ENCODE data around the gene ANKDD1A. TPM values are rescaled to one million over a fixed set of nuclear protein-coding genes. Genes with fewer than 3 reads are reported as not detected.

The ANKDD1A gene
- polyA plus RNA-seq, 2 donors, result 1.4 to 1.9 TPM

- no peaks in the 10 kb centered on the region for H3K9me3 ChIP-seq (ENCODE audit: control insufficient read depth in 2 of 2, insufficient read depth in 1 of 2, low read depth in 1 of 2, low read length in 1 of 2)
- no peak overlapping the region for H3K4me3 ChIP-seq (ENCODE audit: low read depth in 1 of 2, low read length in 2 of 2)
- no peaks in the 10 kb centered on the region for H3K36me3 ChIP-seq (ENCODE audit: control insufficient read depth in 2 of 2, insufficient read depth in 2 of 2, low read length in 1 of 2)
- no peak overlapping the region for H3K27ac ChIP-seq (ENCODE audit: low read depth in 2 of 2, low read length in 1 of 2)
- no peaks in the 10 kb centered on the region for H3K4me1 ChIP-seq (ENCODE audit: control insufficient read depth in 2 of 2, insufficient read depth in 2 of 2, low read length in 1 of 2)
- 92 to 96% methylated on average over 9 of the region's 9 CpGs for WGBS, 2 donors
- H3K27me3 ChIP-seq (ENCODE audit: control insufficient read depth in 1 of 2, insufficient read depth in 2 of 2, low read length in 2 of 2), result no peaks in the 10 kb centered on the region
Observed at GRCh38 chr15:64917211-64917610, 5.5 kb downstream of the ANKDD1A start.

GRCh38 chr15:64919721-64920120 is 8.0 kb downstream of the ANKDD1A start:
- Histone ChIP-seq H3K9me3 (ENCODE audit: control insufficient read depth in 2 of 2, insufficient read depth in 1 of 2, low read depth in 1 of 2, low read length in 1 of 2) (no peaks in the 10 kb centered on the region), H3K27ac (ENCODE audit: low read depth in 2 of 2, low read length in 1 of 2) (no peak overlapping the region), H3K27me3 (ENCODE audit: control insufficient read depth in 1 of 2, insufficient read depth in 2 of 2, low read length in 2 of 2) (no peaks in the 10 kb centered on the region), H3K4me1 (ENCODE audit: control insufficient read depth in 2 of 2, insufficient read depth in 2 of 2, low read length in 1 of 2) (no peaks in the 10 kb centered on the region), H3K36me3 (ENCODE audit: control insufficient read depth in 2 of 2, insufficient read depth in 2 of 2, low read length in 1 of 2) (no peaks in the 10 kb centered on the region), H3K4me3 (ENCODE audit: low read depth in 1 of 2, low read length in 2 of 2) (no peak overlapping the region)
- whole genome bisulfite sequencing, 2 donors, result 92 to 94% methylated on average over 4 of the region's 4 CpGs

- WGBS, 2 donors, result 37 to 61% methylated on average over 6 of the region's 6 CpGs
- H3K4me1 ChIP-seq (ENCODE audit: control insufficient read depth in 2 of 2, insufficient read depth in 2 of 2, low read length in 1 of 2), result no peaks in the 10 kb centered on the region
- no peaks in the 10 kb centered on the region for H3K36me3 ChIP-seq (ENCODE audit: control insufficient read depth in 2 of 2, insufficient read depth in 2 of 2, low read length in 1 of 2)
- no peaks in the 10 kb centered on the region for H3K27me3 ChIP-seq (ENCODE audit: control insufficient read depth in 1 of 2, insufficient read depth in 2 of 2, low read length in 2 of 2)
- no peaks in the 10 kb centered on the region for H3K9me3 ChIP-seq (ENCODE audit: control insufficient read depth in 2 of 2, insufficient read depth in 1 of 2, low read depth in 1 of 2, low read length in 1 of 2)
- no peak overlapping the region for H3K4me3 ChIP-seq (ENCODE audit: low read depth in 1 of 2, low read length in 2 of 2)
- H3K27ac ChIP-seq (ENCODE audit: low read depth in 2 of 2, low read length in 1 of 2), result no peak overlapping the region
Observed at GRCh38 chr15:64921711-64922110, 10.0 kb downstream of the ANKDD1A start.

GRCh38 chr15:64923546-64923945 is 11.8 kb downstream of the ANKDD1A start:
- Histone ChIP-seq H3K9me3 (ENCODE audit: control insufficient read depth in 2 of 2, insufficient read depth in 1 of 2, low read depth in 1 of 2, low read length in 1 of 2) (no peaks in the 10 kb centered on the region), H3K27ac (ENCODE audit: low read depth in 2 of 2, low read length in 1 of 2) (no peak overlapping the region), H3K27me3 (ENCODE audit: control insufficient read depth in 1 of 2, insufficient read depth in 2 of 2, low read length in 2 of 2) (no peaks in the 10 kb centered on the region), H3K36me3 (ENCODE audit: control insufficient read depth in 2 of 2, insufficient read depth in 2 of 2, low read length in 1 of 2) (no peaks in the 10 kb centered on the region), H3K4me3 (ENCODE audit: low read depth in 1 of 2, low read length in 2 of 2) (no peak overlapping the region), H3K4me1 (ENCODE audit: control insufficient read depth in 2 of 2, insufficient read depth in 2 of 2, low read length in 1 of 2) (no peaks in the 10 kb centered on the region)
- WGBS, 2 donors, result 96 to 100% methylated on average over 2 of the region's 2 CpGs

GRCh38 chr15:64925335-64926330 is 13.9 kb downstream of the ANKDD1A start:
- no peak overlapping the region for H3K4me3 ChIP-seq (ENCODE audit: low read depth in 1 of 2, low read length in 2 of 2)
- no peak overlapping the region for H3K27ac ChIP-seq (ENCODE audit: low read depth in 2 of 2, low read length in 1 of 2)
- no peaks in the 10 kb centered on the region for H3K9me3 ChIP-seq (ENCODE audit: control insufficient read depth in 2 of 2, insufficient read depth in 1 of 2, low read depth in 1 of 2, low read length in 1 of 2)
- WGBS, 2 donors, result 90 to 91% methylated on average over 13 of the region's 13 CpGs
- no peaks in the 10 kb centered on the region for H3K36me3 ChIP-seq (ENCODE audit: control insufficient read depth in 2 of 2, insufficient read depth in 2 of 2, low read length in 1 of 2)
- H3K4me1 ChIP-seq (ENCODE audit: control insufficient read depth in 2 of 2, insufficient read depth in 2 of 2, low read length in 1 of 2), result no peaks in the 10 kb centered on the region
- H3K27me3 ChIP-seq (ENCODE audit: control insufficient read depth in 1 of 2, insufficient read depth in 2 of 2, low read length in 2 of 2), result no peaks in the 10 kb centered on the region

GRCh38 chr15:64926661-64927060 is 15.0 kb downstream of the ANKDD1A start:
- WGBS, 2 donors, result 91 to 92% methylated on average over 8 of the region's 8 CpGs
- Histone ChIP-seq H3K9me3 (ENCODE audit: control insufficient read depth in 2 of 2, insufficient read depth in 1 of 2, low read depth in 1 of 2, low read length in 1 of 2) (no peaks in the 10 kb centered on the region), H3K4me3 (ENCODE audit: low read depth in 1 of 2, low read length in 2 of 2) (no peak overlapping the region), H3K27ac (ENCODE audit: low read depth in 2 of 2, low read length in 1 of 2) (no peak overlapping the region), H3K4me1 (ENCODE audit: control insufficient read depth in 2 of 2, insufficient read depth in 2 of 2, low read length in 1 of 2) (no peaks in the 10 kb centered on the region), H3K27me3 (ENCODE audit: control insufficient read depth in 1 of 2, insufficient read depth in 2 of 2, low read length in 2 of 2) (no peaks in the 10 kb centered on the region), H3K36me3 (ENCODE audit: control insufficient read depth in 2 of 2, insufficient read depth in 2 of 2, low read length in 1 of 2) (no peaks in the 10 kb centered on the region)

GRCh38 chr15:64928626-64929220 is 17.0 kb downstream of the ANKDD1A start:
- H3K4me1 ChIP-seq (ENCODE audit: control insufficient read depth in 2 of 2, insufficient read depth in 2 of 2, low read length in 1 of 2), result no peaks in the 10 kb centered on the region
- no peaks in the 10 kb centered on the region for H3K9me3 ChIP-seq (ENCODE audit: control insufficient read depth in 2 of 2, insufficient read depth in 1 of 2, low read depth in 1 of 2, low read length in 1 of 2)
- H3K36me3 ChIP-seq (ENCODE audit: control insufficient read depth in 2 of 2, insufficient read depth in 2 of 2, low read length in 1 of 2), result no peaks in the 10 kb centered on the region
- no peaks in the 10 kb centered on the region for H3K27me3 ChIP-seq (ENCODE audit: control insufficient read depth in 1 of 2, insufficient read depth in 2 of 2, low read length in 2 of 2)
- H3K27ac ChIP-seq (ENCODE audit: low read depth in 2 of 2, low read length in 1 of 2), result no peak overlapping the region
- WGBS, 2 donors, result 61 to 70% methylated on average over 10 of the region's 10 CpGs
- H3K4me3 ChIP-seq (ENCODE audit: low read depth in 1 of 2, low read length in 2 of 2), result no peak overlapping the region

GRCh38 chr15:64930019-64930652 is 18.4 kb downstream of the ANKDD1A start:
- Histone ChIP-seq H3K27ac (ENCODE audit: low read depth in 2 of 2, low read length in 1 of 2) (no peak overlapping the region), H3K36me3 (ENCODE audit: control insufficient read depth in 2 of 2, insufficient read depth in 2 of 2, low read length in 1 of 2) (no peaks in the 10 kb centered on the region), H3K4me3 (ENCODE audit: low read depth in 1 of 2, low read length in 2 of 2) (no peak overlapping the region), H3K27me3 (ENCODE audit: control insufficient read depth in 1 of 2, insufficient read depth in 2 of 2, low read length in 2 of 2) (no peaks in the 10 kb centered on the region), H3K9me3 (ENCODE audit: control insufficient read depth in 2 of 2, insufficient read depth in 1 of 2, low read depth in 1 of 2, low read length in 1 of 2) (no peaks in the 10 kb centered on the region), H3K4me1 (ENCODE audit: control insufficient read depth in 2 of 2, insufficient read depth in 2 of 2, low read length in 1 of 2) (no peaks in the 10 kb centered on the region)
- WGBS, 2 donors, result 88 to 93% methylated on average over 10 of the region's 10 CpGs

GRCh38 chr15:64930778-64931371 is 19.2 kb downstream of the ANKDD1A start:
- no peaks in the 10 kb centered on the region for H3K36me3 ChIP-seq (ENCODE audit: control insufficient read depth in 2 of 2, insufficient read depth in 2 of 2, low read length in 1 of 2)
- no peaks in the 10 kb centered on the region for H3K4me1 ChIP-seq (ENCODE audit: control insufficient read depth in 2 of 2, insufficient read depth in 2 of 2, low read length in 1 of 2)
- H3K27me3 ChIP-seq (ENCODE audit: control insufficient read depth in 1 of 2, insufficient read depth in 2 of 2, low read length in 2 of 2), result no peaks in the 10 kb centered on the region
- 78 to 83% methylated on average over 11 of the region's 11 CpGs for WGBS, 2 donors
- no peak overlapping the region for H3K4me3 ChIP-seq (ENCODE audit: low read depth in 1 of 2, low read length in 2 of 2)
- no peaks in the 10 kb centered on the region for H3K9me3 ChIP-seq (ENCODE audit: control insufficient read depth in 2 of 2, insufficient read depth in 1 of 2, low read depth in 1 of 2, low read length in 1 of 2)
- H3K27ac ChIP-seq (ENCODE audit: low read depth in 2 of 2, low read length in 1 of 2), result no peak overlapping the region

Measured in esophagus (tissue), 2 donors.